Neural progenitor cell (in vitro differentiated cells): Measurements from ENCODE around the gene SCN10A.

Experiments
- EZH2 ChIP-seq: fragments of 200-600 bp; sonication (generic); IDR thresholded peaks from 2 replicates; pipeline ENCODE4 v1.6.1; 2017; ENCODE audit warnings: antibody characterized with exemption, mild to moderate bottlenecking, moderate library complexity
- EZH2phosphoT487 ChIP-seq: fragments of 200-600 bp; sonication (generic); IDR thresholded peaks from 2 replicates; pipeline ENCODE4 v1.6.1; 2017; ENCODE audit warnings: antibody characterized with exemption
- TF ChIP-seq, protein P1 (sequence below): fragments of 200-600 bp; sonication (generic); IDR thresholded peaks from 2 replicates; pipeline ENCODE4 v1.5.1; 2017; ENCODE audit warnings: antibody characterized with exemption, mild to moderate bottlenecking

DNA sequence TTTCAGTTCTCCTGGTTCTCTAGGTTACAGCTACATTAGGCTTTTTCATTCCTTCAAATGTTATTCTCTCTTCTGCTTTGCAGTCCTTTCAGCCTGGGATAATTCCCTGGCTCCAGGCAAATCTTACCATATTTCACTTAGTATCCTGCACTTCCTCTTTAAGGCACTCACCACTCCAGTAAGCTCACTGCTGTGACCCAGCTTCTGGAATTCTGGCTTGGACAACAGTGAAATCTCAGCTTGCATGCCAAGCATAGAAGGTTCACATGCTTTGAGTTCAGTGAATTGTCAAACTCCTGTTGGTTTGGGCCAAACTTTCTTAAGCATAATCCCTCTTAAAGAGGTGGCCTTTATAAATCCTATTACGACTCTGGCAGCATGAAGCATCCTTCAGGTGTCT lies 69.4 kb downstream of the SCN10A start:
- TF ChIP-seq, protein P1, sequence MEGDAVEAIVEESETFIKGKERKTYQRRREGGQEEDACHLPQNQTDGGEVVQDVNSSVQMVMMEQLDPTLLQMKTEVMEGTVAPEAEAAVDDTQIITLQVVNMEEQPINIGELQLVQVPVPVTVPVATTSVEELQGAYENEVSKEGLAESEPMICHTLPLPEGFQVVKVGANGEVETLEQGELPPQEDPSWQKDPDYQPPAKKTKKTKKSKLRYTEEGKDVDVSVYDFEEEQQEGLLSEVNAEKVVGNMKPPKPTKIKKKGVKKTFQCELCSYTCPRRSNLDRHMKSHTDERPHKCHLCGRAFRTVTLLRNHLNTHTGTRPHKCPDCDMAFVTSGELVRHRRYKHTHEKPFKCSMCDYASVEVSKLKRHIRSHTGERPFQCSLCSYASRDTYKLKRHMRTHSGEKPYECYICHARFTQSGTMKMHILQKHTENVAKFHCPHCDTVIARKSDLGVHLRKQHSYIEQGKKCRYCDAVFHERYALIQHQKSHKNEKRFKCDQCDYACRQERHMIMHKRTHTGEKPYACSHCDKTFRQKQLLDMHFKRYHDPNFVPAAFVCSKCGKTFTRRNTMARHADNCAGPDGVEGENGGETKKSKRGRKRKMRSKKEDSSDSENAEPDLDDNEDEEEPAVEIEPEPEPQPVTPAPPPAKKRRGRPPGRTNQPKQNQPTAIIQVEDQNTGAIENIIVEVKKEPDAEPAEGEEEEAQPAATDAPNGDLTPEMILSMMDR, result no peak
- TF ChIP-seq EZH2, result no peak
- no peak for TF ChIP-seq EZH2phosphoT487
